ENCODE results near the gene LOXL1.

The LOXL1 gene

GRCh38 chr15:73994413-73994883, 68.2 kb downstream of the LOXL1 start, which contains the start of gene PML:
Gene PML (plus strand): TSS chr15:73994716. CDS start chr15:73994813, 97 bp downstream.
- DNase-seq (ENCODE audit: low read depth) = peak; percentile 90

- DNase-seq (ENCODE audit: low read depth) = peak; percentile 7
Measured at GRCh38 chr15:73994912-73995622, 68.8 kb downstream of the LOXL1 start.

GRCh38 chr15:73996267-73996666, 70.0 kb downstream of the LOXL1 start:
- DNase-seq (ENCODE audit: low read depth) = no peak

- DNase-seq (ENCODE audit: low read depth) = peak; percentile 9
Measured at GRCh38 chr15:73996939-73997338, 70.7 kb downstream of the LOXL1 start.

- DNase-seq (ENCODE audit: low read depth) = no peak
Measured at GRCh38 chr15:73997986-73998385, 71.7 kb downstream of the LOXL1 start.

Data from T-helper 22 cell (primary cell).